IMR-90 (cell line): ENCODE results near the gene KCNG3. TPM values are rescaled to one million over a fixed set of nuclear protein-coding genes. Genes with fewer than 3 reads are reported as not detected.

Experiments
- ATAC-seq: fragments of 200-7000 bp; cut with Tn5 transposase; 2 replicates; pipeline ENCODE4 v1.9.1; 2020; ENCODE audit warnings: low read depth, mild to moderate bottlenecking, moderate library complexity
- BruUV-seq: library from RNA; stranded (reverse); fragments of 400-500 nt; replicated peaks from 2 replicates; lab custom pipeline; 2021; lab: Mats Ljungman, UMichigan
- CTCF ChIA-PET: fragments of 300-600 bp; formaldehyde crosslinking; extraction: SDS; loops from one replicate; lab custom pipeline; 2021; ENCODE audit warnings: antibody characterized with exemption; lab: Yijun Ruan, JAX
- POLR2A ChIA-PET: fragments of 300-600 bp; sonication (Branson Sonifier 250); formaldehyde crosslinking; loops from one replicate; lab custom pipeline; 2022; ENCODE audit warnings: antibody characterized with exemption; ENCODE audit not compliant: unreplicated experiment; lab: Charles Lee
- DNase-seq: peaks from one replicate; pipeline ENCODE4 v3.0.0; 2013
- H2AFZ ChIP-seq: replicated peaks from 2 replicates; pipeline ENCODE3; 2013; ENCODE audit warnings: low read length, mild to moderate bottlenecking; ENCODE audit not compliant: poor library complexity
- H2AK5ac ChIP-seq: 2 replicates; pipeline ENCODE4 v1.6.1; 2013; ENCODE audit warnings: low read depth, low read length, inconsistent platforms
- H2AK9ac ChIP-seq: replicated peaks from 2 replicates; pipeline ENCODE3; 2013; ENCODE audit warnings: mild to moderate bottlenecking, low read depth, low read length, moderate library complexity; ENCODE audit not compliant: poor library complexity
- H2BK120ac ChIP-seq: 2 replicates; pipeline ENCODE4 v1.6.1; 2013; ENCODE audit warnings: low read depth, low read length, inconsistent platforms
- H2BK15ac ChIP-seq: 3 replicates; pipeline ENCODE4 v1.6.1; 2013; ENCODE audit warnings: low read depth, low read length, inconsistent platforms
- H2BK20ac ChIP-seq: 2 replicates; pipeline ENCODE4 v1.6.1; 2013; ENCODE audit warnings: low read depth, mild to moderate bottlenecking, inconsistent platforms, low read length, moderate library complexity
- H2BK5ac ChIP-seq: 2 replicates; pipeline ENCODE4 v1.6.1; 2013; ENCODE audit warnings: mild to moderate bottlenecking, low read depth, low read length, inconsistent platforms; ENCODE audit not compliant: poor library complexity, severe bottlenecking
- H3K14ac ChIP-seq: replicated peaks from 2 replicates; pipeline ENCODE4 v1.6.1; 2013; ENCODE audit warnings: low read depth, low read length, inconsistent platforms
- H3K18ac ChIP-seq: 2 replicates; pipeline ENCODE4 v1.6.1; 2013; ENCODE audit warnings: low read depth, low read length, control low read depth
- H3K23ac ChIP-seq: 2 replicates; pipeline ENCODE4 v1.6.1; 2013; ENCODE audit warnings: low read depth, low read length, inconsistent platforms
- H3K27ac ChIP-seq: 2 replicates; pipeline ENCODE4 v1.5.1; 2013; ENCODE audit warnings: mild to moderate bottlenecking, control low read depth, low read length; ENCODE audit not compliant: insufficient read depth
- H3K27me3 ChIP-seq: 2 replicates; pipeline ENCODE4 v1.6.1; 2013; ENCODE audit warnings: low read length; ENCODE audit not compliant: control insufficient read depth, insufficient read depth
- H3K36me3 ChIP-seq: 2 replicates; pipeline ENCODE4 v1.6.1; 2013; ENCODE audit warnings: low read length, mixed read lengths; ENCODE audit not compliant: control insufficient read depth, insufficient read depth
- H3K4ac ChIP-seq: 2 replicates; pipeline ENCODE4 v1.6.1; 2013; ENCODE audit warnings: low read depth, low read length, inconsistent platforms
- H3K4me1 ChIP-seq: 2 replicates; pipeline ENCODE4 v1.6.1; 2013; ENCODE audit warnings: low read length, mixed read lengths; ENCODE audit not compliant: control insufficient read depth, insufficient read depth
- H3K4me2 ChIP-seq: 2 replicates; pipeline ENCODE4 v1.6.1; 2013; ENCODE audit warnings: low read depth, mild to moderate bottlenecking, control low read depth, low read length, moderate library complexity
- H3K4me3 ChIP-seq: 2 replicates; pipeline ENCODE4 v1.5.1; 2013; ENCODE audit warnings: low read depth, mild to moderate bottlenecking, control low read depth, low read length, moderate library complexity; ENCODE audit not compliant: insufficient read depth
- H3K56ac ChIP-seq: 2 replicates; pipeline ENCODE4 v1.6.1; 2013; ENCODE audit warnings: low read length, inconsistent platforms; ENCODE audit not compliant: insufficient read depth; ENCODE audit errors: extremely low read depth
- H3K79me1 ChIP-seq, 2 experiments: 2 replicates each; pipeline ENCODE4 v1.6.1; 2013; ENCODE audit warnings: low read length in 2 of 2, inconsistent platforms in 1 of 2, low read depth in 1 of 2
- H3K9ac ChIP-seq: 2 replicates; pipeline ENCODE4 v1.6.1; 2013; ENCODE audit warnings: low read depth, low read length, control low read depth
- H3K9me1 ChIP-seq: 2 replicates; pipeline ENCODE4 v1.6.1; 2013; ENCODE audit warnings: low read length, inconsistent platforms; ENCODE audit not compliant: insufficient read depth
- H3K9me3 ChIP-seq: 2 replicates; pipeline ENCODE4 v1.6.1; 2013; ENCODE audit warnings: low read length; ENCODE audit not compliant: control insufficient read depth, insufficient read depth
- H4K20me1 ChIP-seq: 2 replicates; pipeline ENCODE4 v1.6.1; 2013; ENCODE audit warnings: low read length, inconsistent platforms; ENCODE audit not compliant: insufficient read depth
- H4K5ac ChIP-seq: 2 replicates; pipeline ENCODE4 v1.6.1; 2013; ENCODE audit warnings: mild to moderate bottlenecking, low read depth, low read length, control low read depth
- H4K8ac ChIP-seq, 2 experiments: 2 replicates each; pipeline ENCODE4 v1.6.1; 2013; ENCODE audit warnings: low read depth in 2 of 2, low read length in 2 of 2, control low read depth in 1 of 2, inconsistent platforms in 1 of 2
- H4K91ac ChIP-seq: 2 replicates; pipeline ENCODE4 v1.6.1; 2013; ENCODE audit warnings: low read depth, low read length, inconsistent platforms; ENCODE audit not compliant: insufficient read depth
- MAFK ChIP-seq: IDR thresholded peaks from 2 replicates; pipeline ENCODE4 v1.6.1; 2012; ENCODE audit warnings: low read depth, low read length, improper control_type of control experiment
- NFE2L2 ChIP-seq: fragments of 150-350 bp; IDR thresholded peaks from 2 replicates; pipeline ENCODE4 v1.6.1; 2016; ENCODE audit warnings: low read depth, mild to moderate bottlenecking, low read length
- POLR2A ChIP-seq: IDR thresholded peaks from 2 replicates; pipeline ENCODE4 v1.6.1; 2012; ENCODE audit warnings: mild to moderate bottlenecking, low read depth, low read length
- WGBS, 2 experiments: methylation state at CpG; one replicate each; pipeline versions ENCODE4 v1.1.5 to v1.1.7; 2013; ENCODE audit warnings: missing lambda C conversion rate in 2 of 2; ENCODE audit not compliant: insufficient read length in 1 of 2; ENCODE audit errors: extremely low coverage in 2 of 2; 5-methylcytosine and 5-hydroxymethylcytosine counted together
- dilution Hi-C: fragments of 300-500 bp; cut with HindIII; formaldehyde crosslinking; loops from one replicate; pipeline ENCODE4 v1.14.3; 2018; ENCODE audit warnings: low sequenced_read_pairs; ENCODE audit not compliant: unreplicated experiment
- in situ Hi-C: fragments of 300-500 bp; cut with MboI; formaldehyde crosslinking; loops from 3 replicates; pipeline ENCODE4 v1.14.3; 2019; ENCODE audit warnings: low sequenced_read_pairs, inconsistent platforms, mixed read lengths
- intact Hi-C: fragments of 100-400 bp; cut with micrococcal nuclease; formaldehyde crosslinking; loops from 2 replicates; pipeline ENCODE4 v1.10.0; 2022
- polyA plus RNA-seq, 3 experiments: library from polyadenylated mRNA; depleted of rRNA; stranded (reverse); fragments of >200 nt; gene quantifications; 2 replicates each; pipeline ENCODE4 v1.2.3, GENCODE V29; 2012; ENCODE audit warnings: low replicate concordance in 1 of 3
- total RNA-seq: library from RNA; depleted of rRNA; stranded (reverse); fragments of >200 nt; gene quantifications from 2 replicates; pipeline ENCODE4 v1.2.3, GENCODE V29; 2012

The KCNG3 gene
- total and polyA plus RNA-seq, 2 of the 4 experiments (the other 2 are of a cell fraction): under 0.01 TPM; not detected in 1

DNA sequence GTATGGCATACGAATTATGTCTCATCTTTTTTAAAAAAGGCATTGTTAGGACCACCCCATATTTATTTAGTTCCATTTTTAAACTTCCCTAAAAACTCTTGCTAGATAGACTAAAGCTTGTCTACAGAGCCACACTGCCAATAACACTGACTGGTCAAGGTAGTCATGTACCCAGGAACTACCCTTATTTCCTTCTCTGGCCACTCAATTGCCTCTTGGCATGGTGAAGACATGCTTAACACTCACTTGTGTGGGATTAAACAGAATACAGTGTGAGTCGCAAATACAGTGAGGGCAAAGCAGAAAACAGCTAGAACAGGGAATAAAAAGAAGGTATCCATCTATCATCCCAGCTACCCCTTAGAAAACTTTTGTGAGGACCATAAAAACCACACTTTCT, 57.4 kb downstream of the KCNG3 start:
- in situ Hi-C loops: no loop called here

More for the DNA sequence above, 57.4 kb downstream of the KCNG3 start:
- H4K8ac ChIP-seq: no peak overlapping the region
- no peaks in the 10 kb centered on the region for H3K36me3 ChIP-seq
- no peak overlapping the region for H4K5ac ChIP-seq
- no peak overlapping the region for H2AK5ac ChIP-seq
- H3K9me1 ChIP-seq: no peaks in the 10 kb centered on the region
- H3K56ac ChIP-seq: no peak overlapping the region
- intact Hi-C loops (no loop called here), dilution Hi-C loops (no loop called here)
- TF ChIP-seq NFE2L2: no peak
- no peak for TF ChIP-seq MAFK
- TF ChIP-seq POLR2A: no peak
- H3K23ac ChIP-seq: no peak overlapping the region
- H3K4me2 ChIP-seq: no peak overlapping the region
- no peak overlapping the region for H2BK20ac ChIP-seq
- no peaks in the 10 kb centered on the region for H4K20me1 ChIP-seq
- H3K9me3 ChIP-seq: no peaks in the 10 kb centered on the region
- H3K18ac ChIP-seq: no peak overlapping the region
- no peaks in the 10 kb centered on the region for H3K79me1 ChIP-seq
- H2BK120ac ChIP-seq: no peak overlapping the region
- H3K27ac ChIP-seq: no peak overlapping the region
- no peak overlapping the region for H2BK5ac ChIP-seq
- H3K9ac ChIP-seq: no peak overlapping the region
- no peak overlapping the region for H4K91ac ChIP-seq
- DNase-seq (no peak), ATAC-seq (no peak)
- H2AK9ac ChIP-seq: no peak overlapping the region
- H3K14ac ChIP-seq: no peak overlapping the region
- POLR2A ChIA-PET: no interaction called here
- H2BK15ac ChIP-seq: no peak overlapping the region
- no peaks in the 10 kb centered on the region for H3K4me1 ChIP-seq
- H3K4me3 ChIP-seq: no peak overlapping the region
- peaks cover 12% of the 10 kb centered on the region for H3K27me3 ChIP-seq
- no TSS peak for BruUV-seq
- CTCF ChIA-PET: no interaction called here
- no peak overlapping the region for H2AFZ ChIP-seq
- no peak overlapping the region for H3K4ac ChIP-seq
- no CpG with 5 or more reads among the region's 2 CpGs for WGBS, 2 experiments
